OCI-LY7 (cell line): ENCODE results near the gene NTSR1. TPM values are rescaled to one million over a fixed set of nuclear protein-coding genes. Genes with fewer than 3 reads are reported as not detected.

ENCODE experiments used
- BruUV-seq: library from RNA; stranded (reverse); fragments of 400-500 nt; replicated peaks from 2 replicates; lab custom pipeline; 2021; lab: Mats Ljungman, UMichigan
- CTCF ChIA-PET: fragments of 300-600 bp; sonication (Branson Sonifier 250); formaldehyde crosslinking; loops from one replicate; lab custom pipeline; 2022; ENCODE audit warnings: antibody characterized with exemption; ENCODE audit not compliant: unreplicated experiment; lab: Charles Lee
- POLR2A ChIA-PET: fragments of 300-600 bp; sonication (Branson Sonifier 250); formaldehyde crosslinking; loops from one replicate; lab custom pipeline; 2022; ENCODE audit warnings: antibody characterized with exemption; lab: Charles Lee
- DNase-seq: peaks from one replicate; pipeline ENCODE4 v3.0.0-alpha.2; 2015; ENCODE audit warnings: low spot score
- H2AFZ ChIP-seq: fragments of 200-600 bp; sonication (generic), shearing (Covaris generic); 2 replicates; pipeline ENCODE4 v1.6.1; 2014; ENCODE audit warnings: mild to moderate bottlenecking, antibody characterized with exemption, low read length, moderate library complexity
- H3K27ac ChIP-seq: fragments of 200-600 bp; sonication (generic); 2 replicates; pipeline ENCODE4 v1.5.1; 2014; ENCODE audit warnings: mixed run types, low read depth, mild to moderate bottlenecking, moderate library complexity, low read length, inconsistent platforms; ENCODE audit not compliant: poor library complexity, severe bottlenecking
- H3K36me3 ChIP-seq: fragments of 200-600 bp; sonication (generic); 2 replicates; pipeline ENCODE4 v1.6.1; 2014; ENCODE audit warnings: mild to moderate bottlenecking, antibody characterized with exemption, low read length, moderate library complexity, mixed read lengths; ENCODE audit not compliant: insufficient read depth
- H3K4me1 ChIP-seq: fragments of 200-600 bp; sonication (generic); 2 replicates; pipeline ENCODE4 v1.5.1; 2014; ENCODE audit warnings: mild to moderate bottlenecking, low read length; ENCODE audit not compliant: insufficient read depth, poor library complexity, severe bottlenecking
- H3K4me2 ChIP-seq: fragments of 200-600 bp; sonication (generic); 2 replicates; pipeline ENCODE4 v1.6.1; 2014; ENCODE audit warnings: mild to moderate bottlenecking, low read length
- H3K4me3 ChIP-seq: fragments of 200-600 bp; sonication (generic); 2 replicates; pipeline ENCODE4 v1.5.1; 2014; ENCODE audit warnings: mild to moderate bottlenecking, low read depth, low read length; ENCODE audit not compliant: poor library complexity, severe bottlenecking
- H3K79me2 ChIP-seq: fragments of 200-600 bp; sonication (generic); 2 replicates; pipeline ENCODE4 v1.6.1; 2016; ENCODE audit warnings: low read depth, mild to moderate bottlenecking, low read length, moderate library complexity, mixed read lengths; ENCODE audit not compliant: insufficient read depth
- H3K9me2 ChIP-seq: fragments of 200-600 bp; sonication (generic); 2 replicates; pipeline ENCODE4 v1.6.1; 2016; ENCODE audit warnings: mild to moderate bottlenecking, low read length, mixed read lengths; ENCODE audit not compliant: insufficient read depth
- H3K9me3 ChIP-seq: fragments of 200-600 bp; sonication (generic); 2 replicates; pipeline ENCODE4 v1.6.1; 2014; ENCODE audit warnings: mild to moderate bottlenecking, mixed run types, low read length, mixed read lengths
- H4K20me1 ChIP-seq: fragments of 200-600 bp; sonication (generic); 2 replicates; pipeline ENCODE4 v1.6.1; 2014; ENCODE audit warnings: mild to moderate bottlenecking, antibody characterized with exemption, low read length, moderate library complexity, mixed read lengths; ENCODE audit not compliant: insufficient read depth
- EZH2phosphoT487 ChIP-seq: fragments of 200-600 bp; sonication (generic); IDR thresholded peaks from 2 replicates; pipeline ENCODE4 v1.6.1; 2018; ENCODE audit warnings: low read depth, borderline replicate concordance, mild to moderate bottlenecking, mixed run types, antibody characterized with exemption, low read length, moderate library complexity, mixed read lengths
- intact Hi-C: fragments of 100-400 bp; cut with micrococcal nuclease; formaldehyde crosslinking; loops from one replicate; pipeline ENCODE4 v1.10.0; 2022; ENCODE audit not compliant: unreplicated experiment
- total RNA-seq, 2 experiments: library from RNA; depleted of rRNA in 1 of 2; stranded (reverse); fragments of >200 nt in 1 of 2; shearing (Covaris generic) in 1 of 2; gene quantifications; 2 replicates each; pipeline ENCODE4 v1.2.3, GENCODE V29; 2014 to 2022
- TF ChIP-seq, protein P1 (sequence below): fragments of 200-600 bp; sonication (generic); conservative IDR thresholded peaks from 2 replicates; pipeline ENCODE4 v1.5.1; 2014; ENCODE audit warnings: mild to moderate bottlenecking, antibody characterized with exemption, low read length, moderate library complexity, mixed read lengths

The NTSR1 gene
- total RNA-seq, 2 experiments from 2014 or later, result not detected

DNA sequence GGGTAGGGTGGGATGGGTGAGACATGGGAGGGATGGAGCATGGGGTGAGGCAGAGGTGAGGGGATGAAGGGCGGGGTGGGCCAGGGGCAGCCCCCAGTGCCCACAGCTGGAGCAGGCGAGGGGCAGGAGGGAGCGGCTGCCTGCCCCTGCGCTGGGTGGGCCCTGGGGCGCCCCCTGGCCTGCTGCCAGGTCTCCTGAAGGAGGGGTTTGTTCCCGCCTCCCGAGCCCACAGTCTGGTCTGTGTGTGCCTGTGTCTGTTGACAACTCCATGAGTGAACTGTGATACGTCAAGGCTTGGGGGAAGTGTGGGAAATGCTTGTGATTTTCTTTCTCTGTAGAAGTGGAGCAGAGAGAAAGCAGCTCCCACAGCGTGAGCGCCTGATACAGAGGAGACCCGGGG is 76.8 kb downstream of the NTSR1 start:
- H3K79me2 ChIP-seq, result no peaks in the 10 kb centered on the region
- H3K9me3 ChIP-seq, result no peaks in the 10 kb centered on the region
- H3K4me3 ChIP-seq, result no peak overlapping the region
- TF ChIP-seq EZH2phosphoT487, result no peak
- TF ChIP-seq, protein P1, sequence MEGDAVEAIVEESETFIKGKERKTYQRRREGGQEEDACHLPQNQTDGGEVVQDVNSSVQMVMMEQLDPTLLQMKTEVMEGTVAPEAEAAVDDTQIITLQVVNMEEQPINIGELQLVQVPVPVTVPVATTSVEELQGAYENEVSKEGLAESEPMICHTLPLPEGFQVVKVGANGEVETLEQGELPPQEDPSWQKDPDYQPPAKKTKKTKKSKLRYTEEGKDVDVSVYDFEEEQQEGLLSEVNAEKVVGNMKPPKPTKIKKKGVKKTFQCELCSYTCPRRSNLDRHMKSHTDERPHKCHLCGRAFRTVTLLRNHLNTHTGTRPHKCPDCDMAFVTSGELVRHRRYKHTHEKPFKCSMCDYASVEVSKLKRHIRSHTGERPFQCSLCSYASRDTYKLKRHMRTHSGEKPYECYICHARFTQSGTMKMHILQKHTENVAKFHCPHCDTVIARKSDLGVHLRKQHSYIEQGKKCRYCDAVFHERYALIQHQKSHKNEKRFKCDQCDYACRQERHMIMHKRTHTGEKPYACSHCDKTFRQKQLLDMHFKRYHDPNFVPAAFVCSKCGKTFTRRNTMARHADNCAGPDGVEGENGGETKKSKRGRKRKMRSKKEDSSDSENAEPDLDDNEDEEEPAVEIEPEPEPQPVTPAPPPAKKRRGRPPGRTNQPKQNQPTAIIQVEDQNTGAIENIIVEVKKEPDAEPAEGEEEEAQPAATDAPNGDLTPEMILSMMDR, result no peak
- DNase-seq, result no peak
- no peak overlapping the region for H2AFZ ChIP-seq
- H3K4me2 ChIP-seq, result no peak overlapping the region
- H3K27ac ChIP-seq, result no peak overlapping the region
- no peaks in the 10 kb centered on the region for H3K9me2 ChIP-seq
- CTCF ChIA-PET, result no interaction called here
- intact Hi-C loops, result no loop called here
- POLR2A ChIA-PET, result no interaction called here
- no peaks in the 10 kb centered on the region for H3K4me1 ChIP-seq
- no TSS peak for BruUV-seq
- H3K36me3 ChIP-seq, result no peaks in the 10 kb centered on the region
- H4K20me1 ChIP-seq, result no peaks in the 10 kb centered on the region

DNA sequence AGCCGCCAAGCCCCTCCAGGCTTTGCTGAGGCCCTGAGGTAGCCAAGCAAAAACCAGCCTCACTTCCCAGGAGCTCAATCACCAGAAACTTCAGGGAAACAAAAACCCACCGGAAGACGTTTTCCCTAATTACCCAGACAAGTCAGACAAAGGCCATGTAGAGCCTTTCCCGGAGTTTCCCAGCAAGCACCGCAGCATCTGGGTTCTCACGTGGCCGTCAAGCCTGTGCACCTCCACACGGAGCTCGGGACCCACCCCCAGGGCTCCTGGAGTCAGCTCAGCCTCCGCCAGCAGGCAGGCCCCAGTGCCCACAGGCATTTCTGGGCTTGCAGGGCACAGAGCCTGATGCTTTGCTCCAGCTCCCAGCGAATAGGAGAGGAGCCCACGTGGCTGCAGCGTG is 77.5 kb downstream of the NTSR1 start:
- Histone ChIP-seq H3K4me2 (no peak overlapping the region), H3K9me2 (no peaks in the 10 kb centered on the region), H3K79me2 (no peaks in the 10 kb centered on the region), H3K36me3 (no peaks in the 10 kb centered on the region), H4K20me1 (no peaks in the 10 kb centered on the region), H3K4me3 (no peak overlapping the region), H3K27ac (no peak overlapping the region), H3K9me3 (no peaks in the 10 kb centered on the region), H3K4me1 (peaks cover 1% of the 10 kb centered on the region), H2AFZ (no peak overlapping the region)
- no TSS peak for BruUV-seq
- DNase-seq, result no peak
- TF ChIP-seq, protein P1, result no peak
- TF ChIP-seq EZH2phosphoT487, result no peak
- intact Hi-C loops, result no loop called here
- POLR2A ChIA-PET, result no interaction called here
- CTCF ChIA-PET, result no interaction called here

DNA sequence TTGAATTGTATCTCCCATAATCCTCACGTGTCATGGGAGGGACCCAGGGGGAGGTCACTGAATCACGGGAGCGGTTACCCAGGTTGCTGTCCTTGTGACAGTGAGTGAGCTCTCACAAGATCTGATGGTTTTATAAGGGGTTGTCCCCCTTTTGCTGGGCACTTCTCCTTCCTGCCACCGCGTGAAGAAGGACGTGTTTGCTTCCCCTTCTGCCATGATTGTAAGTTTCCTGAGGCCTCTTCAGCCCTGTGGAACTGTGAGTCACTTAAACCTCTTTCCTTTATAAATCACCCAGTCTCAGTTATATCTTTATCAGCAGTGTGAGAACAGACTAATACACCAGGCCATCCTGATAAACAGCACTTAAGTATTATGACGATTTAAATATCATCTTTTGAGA is 78.7 kb downstream of the NTSR1 start:
- no peaks in the 10 kb centered on the region for H3K36me3 ChIP-seq
- no peak for DNase-seq
- peaks cover 4% of the 10 kb centered on the region for H3K4me1 ChIP-seq
- no peak overlapping the region for H2AFZ ChIP-seq
- H4K20me1 ChIP-seq, result no peaks in the 10 kb centered on the region
- no peaks in the 10 kb centered on the region for H3K9me3 ChIP-seq
- POLR2A ChIA-PET, result no interaction called here
- intact Hi-C loops, result no loop called here
- no peak overlapping the region for H3K4me3 ChIP-seq
- CTCF ChIA-PET, result no interaction called here
- TF ChIP-seq, protein P1, result no peak
- TF ChIP-seq EZH2phosphoT487, result no peak
- no peaks in the 10 kb centered on the region for H3K79me2 ChIP-seq
- no peak overlapping the region for H3K27ac ChIP-seq
- H3K9me2 ChIP-seq, result no peaks in the 10 kb centered on the region
- H3K4me2 ChIP-seq, result no peak overlapping the region
- no TSS peak for BruUV-seq
